HG03439 (cell line): ENCODE data around the gene CTSD.

Experiments
- ATAC-seq: cut with Tn5 transposase; IDR thresholded peaks from one replicate; pipeline ENCODE4 v1.9.1; 2021; ENCODE audit warnings: mild to moderate bottlenecking, moderate library complexity; ENCODE audit not compliant: unreplicated experiment

The CTSD gene

DNA sequence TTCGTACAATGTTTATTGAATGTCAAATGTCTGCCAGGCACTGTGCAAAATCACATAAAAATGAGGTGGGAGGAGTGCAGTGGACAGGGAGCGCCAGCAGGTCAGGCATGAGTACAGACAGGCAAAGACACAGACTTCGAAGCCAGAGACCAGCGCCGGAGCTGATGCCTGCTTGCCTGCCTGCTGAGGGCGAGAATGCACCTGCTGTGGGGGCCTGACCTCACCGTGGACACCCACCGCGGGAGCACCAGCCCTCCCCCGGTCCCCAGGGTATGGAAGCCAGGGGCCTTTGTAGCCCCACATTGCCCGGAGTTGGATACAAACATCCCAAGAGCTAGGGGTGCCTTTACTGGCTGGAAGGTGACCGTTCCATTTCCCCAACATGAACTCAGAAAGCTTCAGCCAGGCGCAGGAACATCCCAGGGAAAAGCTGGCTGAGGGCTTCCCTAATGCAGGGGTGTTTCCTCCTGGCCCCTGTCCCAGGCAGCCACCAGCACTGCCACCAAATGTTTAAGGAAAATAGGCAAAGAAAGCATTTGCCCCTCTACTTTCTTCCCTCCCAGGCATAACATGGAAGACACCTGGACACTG, 31.2 kb downstream of the CTSD start:
- ATAC-seq: no peak

DNA sequence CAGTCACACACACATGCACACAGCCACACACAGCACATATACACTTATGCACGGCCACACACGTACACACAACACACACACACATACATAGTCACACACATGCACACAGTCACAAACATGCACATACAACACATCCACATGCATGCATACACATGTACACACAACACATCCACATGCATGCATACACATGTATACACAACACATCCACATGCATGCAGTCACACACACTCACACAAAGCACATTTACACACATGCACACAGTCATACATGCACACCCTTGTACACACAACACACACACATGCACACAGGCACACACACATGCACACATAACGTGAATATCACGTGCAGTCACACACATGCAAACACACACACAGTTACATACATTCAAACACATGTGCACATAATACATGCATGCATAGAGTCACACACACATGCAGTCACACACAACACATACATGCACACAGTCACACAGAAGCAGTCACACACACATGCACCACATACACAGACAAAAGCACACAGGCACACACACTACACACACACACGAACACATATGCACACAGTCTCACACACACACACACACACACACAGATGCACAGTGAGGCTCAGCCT, 32.2 kb downstream of the CTSD start:
- no peak for ATAC-seq

DNA sequence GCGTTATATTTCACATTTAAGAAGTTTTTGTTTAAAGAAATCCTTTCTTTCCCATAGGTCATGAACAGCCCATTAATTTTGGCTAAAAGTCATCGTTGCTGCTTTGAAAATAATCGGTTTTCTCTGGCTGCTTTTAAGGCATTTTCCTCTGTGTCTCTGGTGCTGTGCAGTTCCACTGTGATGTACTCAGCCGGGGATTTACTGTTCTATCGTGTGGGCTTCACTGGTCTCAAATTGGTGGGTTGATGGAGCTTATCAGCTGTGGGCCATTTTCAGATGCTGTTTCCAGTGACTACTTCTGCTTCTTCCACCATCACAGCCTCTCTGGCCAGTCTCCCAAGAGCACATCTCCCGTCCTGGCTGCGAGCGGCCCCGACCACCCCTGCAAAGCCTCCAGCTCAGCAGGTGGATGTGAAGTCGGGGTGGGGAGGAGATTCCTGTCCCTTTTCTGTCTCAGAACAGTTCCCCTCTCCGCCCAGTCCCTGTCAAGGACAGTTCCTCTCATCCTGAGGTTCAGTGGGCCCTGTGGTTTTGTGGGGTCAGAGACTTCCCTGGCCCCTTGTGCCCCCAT, 33.6 kb downstream of the CTSD start:
- ATAC-seq: no peak

DNA sequence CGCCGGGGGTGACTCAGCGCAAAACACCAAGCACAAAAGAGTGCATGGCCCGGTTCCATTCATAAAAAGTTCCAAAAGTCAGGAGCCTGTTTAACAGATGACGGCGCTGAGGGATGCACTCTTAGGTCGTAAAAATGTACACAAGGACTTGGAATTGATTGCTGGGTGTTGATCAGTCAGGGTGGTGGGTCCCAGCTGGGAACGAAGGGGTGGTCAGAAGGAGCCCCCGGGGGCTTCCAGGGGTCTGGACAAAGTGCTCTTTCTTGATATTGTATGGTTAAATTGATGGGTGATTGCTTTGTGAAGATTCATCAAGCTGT, 34.1 kb downstream of the CTSD start:
- no peak for ATAC-seq

DNA sequence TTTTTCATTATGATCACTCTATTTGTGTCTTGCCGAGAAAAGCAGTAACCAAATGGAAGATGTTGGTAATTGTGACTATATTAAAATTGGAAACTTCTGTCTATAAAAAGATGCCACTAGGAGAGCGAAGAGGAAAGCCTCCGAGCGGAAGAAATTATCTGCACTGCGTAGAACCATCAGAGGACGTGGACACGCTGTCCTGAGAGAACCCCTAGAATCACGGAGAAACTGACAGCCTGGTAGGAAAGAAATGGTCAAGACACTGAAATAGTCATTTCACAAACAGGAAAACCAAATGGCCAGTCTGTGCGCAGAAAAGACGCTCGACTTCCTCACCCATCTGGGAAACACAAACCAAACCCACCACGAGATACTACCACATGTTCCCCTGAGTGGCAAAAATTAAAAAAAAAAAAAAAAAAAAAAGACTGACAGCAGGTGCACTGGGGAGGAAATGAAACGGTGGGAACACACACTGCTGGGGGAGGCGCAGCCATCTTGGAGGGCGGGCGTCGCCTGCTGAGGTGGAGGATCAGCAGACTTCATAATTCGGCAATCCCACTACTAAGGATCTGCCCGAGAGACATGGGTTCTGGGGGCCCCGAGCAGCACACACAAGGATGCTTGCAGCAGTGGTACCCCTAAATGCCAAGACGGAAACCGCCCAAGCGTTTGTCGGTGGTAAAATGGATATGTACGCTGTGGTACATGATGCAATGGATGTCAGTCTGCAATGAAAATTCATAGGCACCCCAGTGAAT, 34.6 kb downstream of the CTSD start:
- no peak for ATAC-seq

DNA sequence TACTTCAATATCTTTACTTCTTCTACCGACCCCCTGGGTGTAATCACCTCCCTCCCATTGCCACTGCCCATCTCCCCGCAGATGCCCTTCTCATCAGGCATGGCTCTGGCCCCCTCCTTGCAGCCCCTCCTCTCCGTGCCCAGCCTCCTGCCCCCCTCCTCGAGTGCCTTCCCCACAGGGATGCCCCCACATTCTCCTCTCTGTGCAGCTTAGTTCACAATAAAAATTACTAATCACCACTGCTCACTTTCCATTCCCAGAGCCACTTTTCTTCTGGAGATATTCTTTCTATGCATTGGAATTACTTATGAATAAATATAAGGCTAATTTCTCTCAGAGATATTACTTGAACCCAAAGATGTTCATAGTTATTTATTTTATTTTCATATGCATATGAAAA, 35.4 kb downstream of the CTSD start:
- ATAC-seq: no peak

DNA sequence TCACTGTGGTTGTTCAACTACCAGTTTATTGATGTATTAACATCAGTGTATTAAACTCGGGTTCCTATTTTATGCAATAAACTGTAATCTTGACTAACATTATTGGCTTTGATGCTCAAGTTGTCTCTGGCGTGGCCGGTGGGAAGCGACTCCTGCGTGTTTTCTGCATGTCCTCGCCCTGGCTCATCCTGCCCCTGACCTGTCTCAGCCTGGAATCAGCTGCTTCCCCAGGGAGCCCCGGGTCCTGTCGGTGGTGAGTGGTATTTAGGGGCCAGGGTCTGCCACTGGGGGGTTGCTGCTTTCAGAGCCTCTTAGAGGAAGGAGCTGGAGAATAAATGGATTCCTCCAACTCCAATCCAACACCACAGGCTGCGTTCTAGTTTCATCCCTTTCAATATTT, 35.9 kb downstream of the CTSD start:
- ATAC-seq: no peak

DNA sequence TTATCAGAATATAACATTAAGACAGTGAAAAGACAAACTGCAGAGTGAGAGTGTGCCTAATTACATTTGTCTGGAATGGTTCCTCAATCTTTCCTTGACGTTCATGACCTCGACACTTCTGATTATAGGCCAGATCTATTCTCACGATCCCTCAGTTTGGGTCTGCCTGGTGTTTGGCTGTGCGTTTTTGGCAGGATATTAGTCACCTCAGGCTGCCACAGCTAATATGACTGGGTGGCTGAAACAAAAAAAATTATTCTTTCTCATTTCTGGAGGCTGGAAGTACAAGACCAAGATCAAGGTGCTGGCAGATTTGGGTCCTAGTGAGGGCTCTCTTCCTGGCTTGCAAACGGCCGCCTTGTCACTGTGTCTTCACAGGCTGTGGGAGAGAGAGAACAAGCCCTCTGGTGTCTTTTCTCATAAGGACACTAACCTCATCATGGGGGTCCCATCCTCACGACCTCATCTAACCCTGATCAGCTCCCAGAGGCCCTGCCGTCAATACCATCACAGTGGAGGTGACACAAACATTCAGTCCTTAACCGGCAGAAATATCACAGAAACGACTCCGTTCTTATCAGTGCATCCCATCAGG, 36.5 kb downstream of the CTSD start:
- ATAC-seq: no peak

DNA sequence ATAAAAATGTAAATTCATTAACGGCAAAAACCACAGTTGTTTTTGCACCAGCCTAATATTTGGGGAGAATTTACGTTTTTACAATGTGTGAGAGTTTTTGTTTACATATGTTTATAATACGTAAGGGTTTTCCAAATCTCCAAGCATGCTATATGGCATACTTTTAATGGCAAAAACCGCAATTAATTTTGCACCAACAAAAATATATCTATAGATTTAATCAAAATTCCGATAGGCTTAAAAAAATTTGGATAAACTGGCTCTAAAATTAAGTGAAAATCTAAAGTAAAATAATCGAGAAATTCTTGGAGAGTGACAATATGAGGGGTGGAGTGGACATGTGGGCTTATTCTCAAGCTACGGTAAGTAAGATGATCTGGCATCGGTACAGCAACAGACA, 43.9 kb downstream of the CTSD start:
- ATAC-seq: no peak

DNA sequence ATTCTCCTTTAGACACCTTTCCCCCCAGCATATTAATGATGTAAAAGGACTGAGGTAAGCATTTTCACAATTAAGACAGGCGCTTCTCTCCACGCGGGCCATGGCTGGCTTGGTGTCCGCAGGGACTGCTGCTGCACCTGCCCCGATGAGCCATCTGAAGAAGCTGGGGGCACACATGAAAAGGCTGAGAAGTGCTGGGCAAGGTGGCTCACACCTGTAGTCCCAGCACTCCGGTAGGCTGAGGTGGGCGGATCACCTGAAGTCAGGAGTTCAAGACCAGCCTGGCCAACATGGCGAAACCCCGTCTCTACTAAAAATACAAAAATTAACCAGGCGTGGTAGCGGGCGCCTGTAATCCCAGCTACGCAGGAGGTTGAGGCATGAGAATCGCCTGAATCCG, 45.4 kb downstream of the CTSD start:
- no peak for ATAC-seq

DNA sequence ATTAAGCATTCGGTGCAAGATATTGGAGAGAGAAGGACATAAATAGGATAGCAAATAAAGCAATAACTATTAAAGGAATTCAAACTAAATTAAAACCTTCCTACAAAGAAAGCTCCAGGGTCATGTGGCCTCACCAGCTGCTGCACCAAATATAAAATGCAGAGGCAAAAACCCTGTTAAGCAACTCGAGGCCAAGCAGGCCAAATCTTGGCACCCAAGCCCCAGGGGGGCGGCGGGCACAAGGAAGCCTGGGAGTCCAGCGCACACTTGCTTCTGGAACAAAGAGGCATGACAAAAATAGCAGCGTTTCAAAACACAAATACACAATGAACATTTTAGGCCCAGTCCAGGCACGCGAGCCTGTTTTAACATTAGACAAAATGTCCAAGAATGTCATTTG, 46.0 kb downstream of the CTSD start:
- ATAC-seq: no peak

DNA sequence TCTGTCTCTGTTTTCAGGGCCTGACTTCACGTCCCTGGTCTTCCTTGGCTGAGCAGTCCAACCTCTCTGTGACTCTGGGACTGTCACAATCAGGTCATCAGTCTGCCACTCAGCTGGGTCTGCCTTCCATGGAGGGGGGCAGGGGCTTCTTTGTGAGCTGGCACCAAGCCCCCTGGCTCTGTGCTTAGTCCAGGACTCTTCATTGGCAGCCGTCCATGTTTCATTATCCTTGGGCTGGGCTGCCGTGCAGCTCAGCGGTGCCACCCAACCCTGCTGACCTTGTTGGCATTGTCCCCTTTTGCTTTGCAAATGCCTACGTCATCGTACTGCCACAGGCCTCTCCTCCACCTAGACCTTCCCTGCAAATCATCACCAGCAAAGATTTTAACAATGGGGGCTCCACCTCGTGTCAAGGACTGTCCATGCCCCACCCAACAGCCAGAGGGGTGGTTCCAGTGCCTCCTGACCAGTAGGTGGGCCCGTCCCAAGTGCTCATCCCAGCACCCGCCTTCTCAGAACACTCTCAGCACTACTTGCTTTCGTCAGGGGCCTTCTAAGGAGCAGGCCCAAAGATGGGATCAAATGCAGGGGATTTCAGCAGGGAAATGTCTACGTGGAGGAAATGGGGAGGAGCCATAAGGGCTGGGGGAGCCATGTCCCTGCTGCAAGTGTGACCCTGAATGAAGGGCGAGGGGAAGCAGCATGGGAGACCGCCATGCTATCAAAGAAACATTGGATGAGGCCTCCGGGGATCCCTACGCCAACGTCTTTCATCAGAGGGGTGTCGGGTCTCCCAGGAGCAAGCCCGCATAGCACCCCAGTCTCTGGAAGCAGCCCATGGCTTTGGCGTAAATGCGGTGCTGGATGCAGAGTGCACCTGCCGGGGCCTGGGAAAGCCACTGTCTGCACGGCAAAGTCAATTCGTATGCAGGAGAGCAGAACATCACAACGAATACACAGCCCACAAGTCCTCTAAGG, 48.5 kb downstream of the CTSD start:
- no peak for ATAC-seq

DNA sequence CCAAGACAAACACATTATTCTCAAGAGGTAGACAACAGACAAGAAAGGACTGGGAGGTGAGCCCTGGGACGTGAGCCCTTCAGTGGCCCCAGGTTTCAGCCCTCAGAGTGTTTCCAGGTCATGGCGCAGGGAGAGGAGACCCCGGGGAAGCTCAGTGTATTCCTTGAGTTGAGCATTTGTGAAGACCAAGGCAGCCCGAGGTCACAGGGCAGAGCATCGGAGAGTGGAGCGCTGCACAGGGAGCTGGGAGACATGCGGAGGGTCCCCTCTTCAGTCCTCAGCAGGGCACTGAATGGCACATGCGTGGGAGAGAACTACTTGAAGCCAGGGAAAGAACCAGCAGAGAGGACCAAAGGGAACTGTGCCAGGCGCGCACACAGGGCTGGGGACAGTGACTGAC, 55.0 kb downstream of the CTSD start:
- no peak for ATAC-seq

DNA sequence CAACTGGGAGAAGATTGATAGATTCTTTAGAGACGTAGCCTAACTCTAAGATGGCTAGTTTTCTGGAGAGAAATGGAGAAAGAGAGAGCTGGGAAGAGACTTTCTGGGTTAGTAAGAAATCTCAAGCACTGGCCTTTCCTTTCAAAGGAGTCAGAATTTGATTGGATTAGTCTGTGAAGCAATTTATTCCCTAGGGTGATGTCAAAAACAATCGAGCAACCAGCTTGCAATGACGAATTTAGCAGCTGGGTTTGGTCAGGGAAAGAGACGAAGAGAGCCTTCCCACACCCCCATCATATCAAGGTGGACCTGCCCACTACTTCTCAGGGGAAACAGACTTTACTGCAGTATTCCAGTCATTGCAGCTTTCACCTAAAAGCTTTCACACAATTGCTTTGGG, 56.0 kb downstream of the CTSD start:
- ATAC-seq: no peak

DNA sequence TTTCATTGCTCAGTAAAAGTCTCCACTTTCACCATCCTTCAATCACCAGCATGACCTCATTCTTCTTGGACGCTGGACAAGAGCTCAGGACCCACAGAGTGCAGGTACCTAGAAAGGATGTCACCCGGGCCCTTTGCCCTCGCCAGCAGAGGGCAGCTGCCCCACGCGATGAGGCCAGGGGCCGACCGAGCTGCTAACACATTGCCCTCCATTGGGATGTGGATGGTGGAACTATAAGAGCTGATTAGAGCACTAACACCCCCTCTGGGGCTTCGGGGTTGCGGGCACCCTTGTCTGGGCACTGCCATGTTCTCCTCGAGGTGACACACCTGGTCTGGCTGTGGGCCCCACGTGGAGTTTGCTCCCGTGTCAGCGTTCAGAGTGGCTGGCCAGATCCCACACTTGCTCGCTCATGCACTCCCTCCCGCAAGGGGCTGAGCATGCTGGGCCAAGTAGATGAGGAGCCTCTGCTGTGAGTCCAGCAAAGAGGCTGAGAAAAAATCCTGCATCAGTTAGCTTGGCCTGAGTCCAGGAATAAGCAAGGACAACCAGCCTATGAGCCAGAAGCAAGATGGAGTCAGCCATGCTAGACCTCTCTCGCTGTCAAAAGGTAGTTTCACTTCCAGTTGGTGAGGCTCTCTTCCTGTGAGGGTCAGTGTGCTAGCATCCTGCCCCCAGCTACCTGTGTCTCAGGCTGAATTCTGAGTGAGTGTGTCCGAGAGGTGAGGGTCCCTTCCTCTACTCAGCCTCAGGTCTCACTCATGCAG, 56.9 kb downstream of the CTSD start:
- no peak for ATAC-seq

DNA sequence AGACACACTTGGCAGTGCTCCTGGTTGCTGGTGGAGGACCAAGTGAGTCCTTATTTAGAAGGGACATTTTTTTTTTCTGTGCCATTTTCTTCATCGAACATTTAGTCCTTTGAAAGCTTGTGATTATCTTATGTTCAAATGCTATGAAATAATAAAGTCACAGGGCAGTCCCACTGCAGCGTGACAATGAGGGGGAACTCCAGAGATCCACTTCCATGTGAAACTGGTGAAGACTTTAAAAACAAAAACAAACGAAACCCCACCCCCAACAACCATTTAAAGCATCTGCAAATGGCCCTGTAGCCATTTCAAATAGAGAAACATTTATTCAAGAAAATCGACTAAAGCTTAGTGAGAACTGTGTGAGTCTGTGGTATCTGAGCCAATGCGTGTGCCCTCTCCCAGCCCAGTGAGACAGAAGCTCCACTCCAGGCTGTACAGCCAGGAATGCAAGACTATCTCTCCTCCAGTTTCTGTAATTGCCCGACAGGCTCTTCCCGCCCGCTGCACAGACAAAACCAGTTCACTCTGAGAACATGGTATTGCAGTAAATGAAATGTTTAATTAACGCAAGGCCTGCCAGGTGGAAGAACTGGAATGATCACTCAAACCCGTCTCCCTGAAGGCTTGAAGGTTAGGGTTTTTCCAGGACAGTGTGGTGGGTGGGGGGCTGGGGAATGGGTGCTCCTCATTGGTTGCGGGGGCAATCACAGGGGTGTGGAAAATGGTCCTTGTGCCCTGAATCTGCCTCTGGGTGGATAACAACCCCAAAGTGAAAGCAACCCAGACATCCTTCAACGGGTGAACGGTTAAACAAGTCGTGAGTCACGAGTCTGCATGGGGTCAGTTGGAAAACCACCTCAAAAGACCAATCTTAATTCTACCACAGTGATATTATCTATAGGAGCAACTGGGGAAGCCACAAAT, 58.3 kb downstream of the CTSD start:
- no peak for ATAC-seq

DNA sequence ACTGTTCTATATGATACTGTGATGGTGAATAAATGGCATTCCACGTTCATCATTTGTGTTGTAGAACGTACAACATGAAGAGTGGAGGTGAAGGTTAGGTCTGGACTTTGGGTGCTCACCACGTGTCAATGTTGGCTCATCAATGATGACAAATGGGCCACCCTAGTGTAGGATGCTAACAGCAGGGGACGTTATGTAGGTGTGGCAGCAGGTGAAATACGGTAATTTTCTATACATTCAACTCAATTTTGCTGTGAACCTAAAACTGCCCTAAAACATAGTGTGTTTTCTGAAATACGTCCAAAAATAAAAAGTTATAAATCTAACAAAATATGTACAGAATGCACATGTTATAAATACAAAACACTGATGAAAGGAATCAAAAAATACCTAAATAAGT, 60.6 kb downstream of the CTSD start:
- ATAC-seq: no peak
